Measurements from ENCODE around the gene CXCL17. TPM values are rescaled to one million over a fixed set of nuclear protein-coding genes. Genes with fewer than 3 reads are reported as not detected.

The CXCL17 gene
- total and polyA plus RNA-seq, 8 donors: 8.5 to 257 (median 15.2) TPM

- Histone ChIP-seq H3K4me3 (peak overlapping the region in 1 of 2 donors; percentile 66), H3K9me3 (no peaks in the 10 kb centered on the region), H3K4me1 (peaks cover 11 to 42% of the 10 kb centered on the region in 2 donors), H3K36me3 (no peaks in the 10 kb centered on the region), H3K27me3 (peaks cover 0 to 27% of the 10 kb centered on the region in 2 donors), H3K27ac (no peak overlapping the region)
- peak in 1 of 4 donors; percentile 29 for DNase-seq
- intact Hi-C loops (cut with DNase I): no loop called here
- no peak for ATAC-seq
- TF ChIP-seq CTCF (IDR thresholded peaks at IDR 0.05): no peak
These were observed 18.4 kb downstream of the CXCL17 start for GRCh38 chr19:42424345-42424707.

- H3K27ac ChIP-seq: peak overlapping the region; percentile 34 to 42
- peak; percentile 83 to 92 (median 89) for DNase-seq
- H3K36me3 ChIP-seq: no peaks in the 10 kb centered on the region
- H3K4me1 ChIP-seq: peaks cover 11 to 42% of the 10 kb centered on the region in 2 donors
- H3K27me3 ChIP-seq: peaks cover 0 to 27% of the 10 kb centered on the region in 2 donors
- ATAC-seq: peak; percentile 95
- peak overlapping the region; percentile 51 to 66 for H3K4me3 ChIP-seq
- intact Hi-C loops (cut with DNase I): no loop called here
- H3K9me3 ChIP-seq: no peaks in the 10 kb centered on the region
- no peak for TF ChIP-seq CTCF (IDR thresholded peaks at IDR 0.05)
These were observed 19.0 kb downstream of the CXCL17 start for GRCh38 chr19:42423462-42424344.

- no peak for TF ChIP-seq CTCF (IDR thresholded peaks at IDR 0.05)
- H3K36me3 ChIP-seq: no peaks in the 10 kb centered on the region
- DNase-seq (no peak), ATAC-seq (peak; percentile 24)
- intact Hi-C loops (cut with DNase I): no loop called here
- H3K9me3 ChIP-seq: no peaks in the 10 kb centered on the region
- H3K4me1 ChIP-seq: peaks cover 11 to 42% of the 10 kb centered on the region in 2 donors
- peaks cover 0 to 27% of the 10 kb centered on the region in 2 donors for H3K27me3 ChIP-seq
- H3K27ac ChIP-seq: peak overlapping the region; percentile 34 to 42
- peak overlapping the region; percentile 51 to 66 for H3K4me3 ChIP-seq
These were observed 19.8 kb downstream of the CXCL17 start for GRCh38 chr19:42422901-42423461.

- Histone ChIP-seq H3K27me3 (peaks cover 0 to 27% of the 10 kb centered on the region in 2 donors), H3K4me1 (peaks cover 11 to 42% of the 10 kb centered on the region in 2 donors), H3K9me3 (no peaks in the 10 kb centered on the region), H3K27ac (peak overlapping the region; percentile 33 to 34), H3K4me3 (peak overlapping the region; percentile 51 to 66), H3K36me3 (no peaks in the 10 kb centered on the region)
- ATAC-seq (no peak), DNase-seq (no peak)
- TF ChIP-seq CTCF (IDR thresholded peaks at IDR 0.05): no peak
- intact Hi-C loops (cut with DNase I): no loop called here
These were observed 20.4 kb downstream of the CXCL17 start for GRCh38 chr19:42422092-42422900.
